Measurements from ENCODE around the gene RDX.

The RDX gene

DNA sequence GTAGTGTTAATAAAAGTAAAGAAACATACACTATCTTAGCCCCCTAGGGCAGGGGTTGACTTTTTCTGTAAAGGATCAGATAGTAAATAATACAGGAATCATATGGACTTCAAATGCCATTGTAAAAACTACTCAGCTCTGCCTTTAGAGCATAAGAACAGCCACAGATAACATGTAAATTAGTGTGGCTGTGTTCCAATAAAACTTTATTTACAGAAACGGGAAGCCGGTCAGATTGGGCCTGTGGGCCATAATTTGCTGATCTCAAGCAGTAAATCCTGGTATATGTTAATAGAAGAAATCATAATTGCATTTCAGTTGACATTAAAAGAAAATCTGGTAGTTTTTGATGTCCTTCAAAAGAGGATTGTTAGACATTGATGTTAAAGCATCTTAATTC is 126.7 kb downstream of the RDX start:
- H3K27me3 ChIP-seq (ENCODE audit: insufficient read depth, low read length): no peaks in the 10 kb centered on the region
- peaks cover 3% of the 10 kb centered on the region for H3K79me2 ChIP-seq (ENCODE audit: control insufficient read depth, insufficient read depth, low read length, unreplicated experiment)
- H3K27ac ChIP-seq (ENCODE audit: low read depth, low read length): peak overlapping the region; percentile 36; the same call in 1 of the 2 replicates
- peaks cover 26% of the 10 kb centered on the region for H3K4me1 ChIP-seq (ENCODE audit: control insufficient read depth, insufficient read depth, low read length, unreplicated experiment)
- H3K4me3 ChIP-seq (ENCODE audit: low read depth, low read length): no peak overlapping the region
- peaks cover 29% of the 10 kb centered on the region; the same call in 1 of the 2 replicates for H3K36me3 ChIP-seq (ENCODE audit: insufficient read depth, low read length)
- H2AFZ ChIP-seq (ENCODE audit: low read length, unreplicated experiment): no peak overlapping the region

DNA sequence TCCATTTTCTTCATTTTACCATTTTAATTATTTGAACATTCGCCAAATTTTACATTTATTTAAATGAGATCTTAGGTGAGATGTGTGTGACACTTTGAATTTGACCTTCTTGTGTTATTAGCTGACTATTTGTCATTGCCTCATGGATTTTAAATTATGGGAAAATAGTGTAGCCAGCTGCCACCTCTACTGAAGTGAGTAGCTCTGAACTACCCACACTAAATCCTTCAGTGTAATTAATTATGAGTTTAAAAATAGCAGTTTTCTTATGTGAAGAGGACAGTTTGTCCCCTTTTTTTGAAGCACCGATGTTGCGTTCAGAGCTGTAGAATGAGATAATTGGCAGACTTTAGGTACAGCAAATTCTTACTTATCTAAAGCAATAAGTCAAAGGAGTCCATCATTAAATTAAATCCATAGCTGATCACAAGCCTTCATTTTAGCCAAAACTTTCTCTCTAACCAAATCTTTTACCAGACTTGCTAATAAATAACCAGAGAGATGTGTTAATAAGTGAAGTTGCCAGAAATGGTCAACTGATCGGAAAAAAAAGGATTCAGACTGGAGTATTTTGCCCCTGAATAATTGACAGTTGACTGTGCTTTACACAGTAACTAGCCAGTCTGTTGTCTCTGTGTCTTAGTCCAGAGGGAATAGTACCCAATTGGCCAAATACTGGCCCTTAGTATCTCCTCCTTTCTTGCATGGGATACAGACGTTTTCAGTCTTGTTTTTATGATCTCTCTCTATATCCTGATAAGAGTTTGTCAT is 128.2 kb downstream of the RDX start:
- H3K36me3 ChIP-seq (ENCODE audit: insufficient read depth, low read length): peaks cover 35% of the 10 kb centered on the region
- H3K27ac ChIP-seq (ENCODE audit: low read depth, low read length): peak overlapping the region; percentile 49; the same call in 1 of the 2 replicates
- H3K4me1 ChIP-seq (ENCODE audit: control insufficient read depth, insufficient read depth, low read length, unreplicated experiment): peaks cover 13% of the 10 kb centered on the region
- H3K79me2 ChIP-seq (ENCODE audit: control insufficient read depth, insufficient read depth, low read length, unreplicated experiment): peaks cover 6% of the 10 kb centered on the region
- no peak overlapping the region for H2AFZ ChIP-seq (ENCODE audit: low read length, unreplicated experiment)
- no peak overlapping the region for H3K4me3 ChIP-seq (ENCODE audit: low read depth, low read length)
- no peaks in the 10 kb centered on the region for H3K27me3 ChIP-seq (ENCODE audit: insufficient read depth, low read length)

DNA sequence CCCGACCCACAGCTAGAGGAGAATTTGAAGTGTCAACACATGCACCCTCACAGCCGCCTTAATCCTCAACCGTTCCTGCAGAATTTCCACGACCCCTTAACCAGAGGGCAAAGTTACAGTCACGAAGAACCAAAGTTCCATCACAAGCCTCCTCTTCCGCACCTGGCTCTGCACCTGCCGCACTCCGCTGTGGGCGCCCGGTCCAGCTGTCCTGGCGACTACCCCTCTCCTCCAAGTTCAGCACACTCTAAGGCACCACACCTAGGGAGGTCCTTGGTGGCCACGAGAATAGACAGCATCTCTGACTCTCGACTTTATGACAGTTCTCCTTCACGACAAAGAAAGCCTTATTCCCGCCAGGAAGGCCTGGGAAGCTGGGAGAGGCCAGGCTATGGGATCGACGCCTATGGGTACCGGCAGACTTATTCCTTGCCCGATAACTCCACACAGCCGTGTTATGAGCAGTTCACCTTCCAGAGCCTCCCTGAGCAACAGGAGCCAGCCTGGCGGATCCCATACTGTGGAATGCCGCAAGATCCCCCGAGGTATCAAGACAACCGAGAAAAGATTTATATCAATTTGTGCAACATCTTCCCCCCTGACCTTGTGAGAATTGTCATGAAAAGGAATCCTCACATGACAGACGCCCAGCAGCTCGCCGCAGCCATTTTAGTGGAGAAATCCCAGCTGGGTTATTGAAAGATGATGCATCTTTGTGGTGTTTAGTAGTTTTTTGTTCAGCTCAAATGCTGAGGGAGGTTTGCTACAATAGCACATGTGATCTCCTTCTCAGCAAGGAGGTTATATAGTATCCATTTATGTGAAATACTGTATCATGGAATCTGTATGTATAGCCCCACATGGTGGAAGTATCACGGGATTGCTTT is 131.1 kb downstream of the RDX start:
- H3K4me1 ChIP-seq (ENCODE audit: control insufficient read depth, insufficient read depth, low read length, unreplicated experiment): no peaks in the 10 kb centered on the region

DNA sequence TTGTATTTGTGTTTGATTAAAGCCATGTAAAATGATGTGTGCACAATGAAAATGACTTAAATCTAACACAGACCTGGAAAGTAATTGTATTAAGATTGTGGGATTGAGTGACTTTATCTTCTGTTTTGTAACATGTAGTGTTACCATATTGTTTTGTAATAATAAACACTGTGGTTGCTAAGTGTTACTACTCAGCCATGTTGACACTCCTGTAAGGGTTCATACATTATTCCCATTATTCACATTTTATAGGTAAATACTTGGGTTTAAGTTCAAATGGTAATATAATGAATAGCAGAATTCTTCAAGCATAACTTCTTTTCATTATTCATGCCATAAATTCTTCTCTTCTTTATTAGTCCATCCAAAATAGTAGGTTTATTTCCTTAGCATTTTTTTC is 134.2 kb downstream of the RDX start:
- Histone ChIP-seq H3K27ac (ENCODE audit: low read depth, low read length) (peak overlapping the region; percentile 28; the same call in 1 of the 2 replicates), H3K4me3 (ENCODE audit: low read depth, low read length) (no peak overlapping the region), H3K36me3 (ENCODE audit: insufficient read depth, low read length) (peaks cover 66% of the 10 kb centered on the region), H2AFZ (ENCODE audit: low read length, unreplicated experiment) (no peak overlapping the region), H3K4me1 (ENCODE audit: control insufficient read depth, insufficient read depth, low read length, unreplicated experiment) (peaks cover 8% of the 10 kb centered on the region), H3K27me3 (ENCODE audit: insufficient read depth, low read length) (no peaks in the 10 kb centered on the region), H3K79me2 (ENCODE audit: control insufficient read depth, insufficient read depth, low read length, unreplicated experiment) (peaks cover 13% of the 10 kb centered on the region)

More for the DNA sequence above, 131.1 kb downstream of the RDX start:
- no peak overlapping the region for H3K4me3 ChIP-seq (ENCODE audit: low read depth, low read length)
- peaks cover 10% of the 10 kb centered on the region for H3K79me2 ChIP-seq (ENCODE audit: control insufficient read depth, insufficient read depth, low read length, unreplicated experiment)
- no peak overlapping the region for H3K27ac ChIP-seq (ENCODE audit: low read depth, low read length)
- peaks cover 57% of the 10 kb centered on the region for H3K36me3 ChIP-seq (ENCODE audit: insufficient read depth, low read length)
- no peaks in the 10 kb centered on the region for H3K27me3 ChIP-seq (ENCODE audit: insufficient read depth, low read length)
- no peak overlapping the region for H2AFZ ChIP-seq (ENCODE audit: low read length, unreplicated experiment)

DNA sequence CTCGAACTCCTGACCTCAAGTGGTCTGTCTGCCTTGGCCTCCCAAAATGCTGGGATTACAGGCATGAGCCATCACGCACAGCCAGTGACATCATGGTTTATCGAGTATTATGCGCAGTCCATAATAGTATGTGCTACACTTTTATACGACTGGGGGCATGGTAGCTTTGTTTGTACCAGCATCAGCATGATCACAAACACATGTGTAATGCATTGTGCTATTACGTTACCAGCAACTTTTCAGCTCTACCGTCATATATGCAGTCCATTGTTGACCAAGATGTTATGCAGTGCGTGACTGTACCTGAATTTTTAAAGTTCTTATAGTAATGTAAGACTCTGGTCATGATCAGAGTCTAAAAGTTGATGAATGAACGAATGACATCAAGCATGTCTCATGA is 135.4 kb downstream of the RDX start:
- no peak overlapping the region for H3K4me3 ChIP-seq (ENCODE audit: low read depth, low read length)
- peak overlapping the region; percentile 69; the same call in 1 of the 2 replicates for H3K27ac ChIP-seq (ENCODE audit: low read depth, low read length)
- H2AFZ ChIP-seq (ENCODE audit: low read length, unreplicated experiment): no peak overlapping the region
- H3K4me1 ChIP-seq (ENCODE audit: control insufficient read depth, insufficient read depth, low read length, unreplicated experiment): peaks cover 8% of the 10 kb centered on the region
- peaks cover 18% of the 10 kb centered on the region for H3K79me2 ChIP-seq (ENCODE audit: control insufficient read depth, insufficient read depth, low read length, unreplicated experiment)
- H3K36me3 ChIP-seq (ENCODE audit: insufficient read depth, low read length): peaks cover 65% of the 10 kb centered on the region
- no peaks in the 10 kb centered on the region for H3K27me3 ChIP-seq (ENCODE audit: insufficient read depth, low read length)

DNA sequence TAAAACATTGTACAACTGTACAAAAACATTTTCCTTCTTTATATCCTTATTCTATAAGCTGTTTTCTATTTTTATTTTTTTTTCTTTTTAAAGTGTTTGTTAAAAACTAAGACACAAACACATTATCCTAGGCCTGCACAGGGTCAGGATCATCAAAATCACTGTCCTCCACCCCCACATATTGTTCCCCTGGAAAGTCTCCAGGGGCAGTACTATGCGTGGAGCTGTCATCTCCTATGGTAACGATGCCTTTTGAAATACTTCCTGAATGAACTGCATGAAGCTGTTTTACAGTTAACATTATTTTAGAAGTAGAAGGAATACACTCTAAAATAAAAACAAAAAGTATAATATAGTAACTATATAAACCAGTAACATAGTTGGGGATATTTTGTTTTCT is 136.0 kb downstream of the RDX start:
- Histone ChIP-seq H3K27me3 (ENCODE audit: insufficient read depth, low read length) (no peaks in the 10 kb centered on the region), H3K36me3 (ENCODE audit: insufficient read depth, low read length) (peaks cover 60% of the 10 kb centered on the region)

DNA sequence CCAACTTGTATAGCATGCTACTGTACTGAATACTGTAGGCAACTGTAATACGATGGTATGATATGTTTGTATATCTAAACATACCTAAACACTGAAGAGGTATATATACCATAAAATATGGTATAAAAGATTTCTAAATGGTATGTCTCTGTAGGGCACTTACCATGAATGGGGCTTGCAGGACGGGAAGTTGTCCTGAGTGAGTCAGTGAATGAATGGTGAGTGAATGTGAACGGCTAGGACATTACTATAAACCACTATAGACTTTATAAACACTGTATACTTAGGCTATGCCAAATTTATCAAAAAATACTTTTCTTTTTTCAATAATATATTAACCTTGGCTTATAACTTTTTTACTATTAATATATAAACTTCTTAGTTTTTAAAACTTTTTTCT is 136.4 kb downstream of the RDX start:
- Histone ChIP-seq H3K36me3 (ENCODE audit: insufficient read depth, low read length) (peaks cover 55% of the 10 kb centered on the region), H2AFZ (ENCODE audit: low read length, unreplicated experiment) (no peak overlapping the region), H3K27ac (ENCODE audit: low read depth, low read length) (peak overlapping the region; percentile 69), H3K27me3 (ENCODE audit: insufficient read depth, low read length) (no peaks in the 10 kb centered on the region), H3K4me1 (ENCODE audit: control insufficient read depth, insufficient read depth, low read length, unreplicated experiment) (peaks cover 8% of the 10 kb centered on the region), H3K4me3 (ENCODE audit: low read depth, low read length) (no peak overlapping the region), H3K79me2 (ENCODE audit: control insufficient read depth, insufficient read depth, low read length, unreplicated experiment) (peaks cover 18% of the 10 kb centered on the region)

More for the DNA sequence above, 136.0 kb downstream of the RDX start:
- peaks cover 8% of the 10 kb centered on the region for H3K4me1 ChIP-seq (ENCODE audit: control insufficient read depth, insufficient read depth, low read length, unreplicated experiment)
- H3K4me3 ChIP-seq (ENCODE audit: low read depth, low read length): no peak overlapping the region
- H3K27ac ChIP-seq (ENCODE audit: low read depth, low read length): peak overlapping the region; percentile 69
- no peak overlapping the region for H2AFZ ChIP-seq (ENCODE audit: low read length, unreplicated experiment)
- H3K79me2 ChIP-seq (ENCODE audit: control insufficient read depth, insufficient read depth, low read length, unreplicated experiment): peaks cover 18% of the 10 kb centered on the region

DNA sequence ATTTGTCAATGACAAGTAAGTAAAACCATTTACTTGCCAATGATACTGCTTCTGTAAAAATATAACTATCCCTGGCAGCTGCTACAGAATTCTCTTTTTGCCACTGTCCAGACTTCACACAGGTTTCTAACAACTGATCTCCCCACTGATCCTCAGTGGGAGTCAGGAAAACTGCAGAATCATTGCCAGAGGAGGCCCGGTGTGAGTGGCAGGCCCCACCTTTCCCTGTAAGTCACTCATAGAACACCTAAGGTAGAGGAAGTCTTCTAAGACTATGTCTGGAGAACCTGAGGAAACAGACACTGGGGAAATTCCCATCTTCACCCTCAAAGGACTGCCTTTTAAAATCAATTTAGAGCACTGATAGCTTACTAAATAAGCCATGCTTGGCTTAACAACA is 136.9 kb downstream of the RDX start:
- peaks cover 18% of the 10 kb centered on the region for H3K79me2 ChIP-seq (ENCODE audit: control insufficient read depth, insufficient read depth, low read length, unreplicated experiment)
- H3K36me3 ChIP-seq (ENCODE audit: insufficient read depth, low read length): peaks cover 51% of the 10 kb centered on the region
- no peak overlapping the region for H2AFZ ChIP-seq (ENCODE audit: low read length, unreplicated experiment)
- no peaks in the 10 kb centered on the region for H3K27me3 ChIP-seq (ENCODE audit: insufficient read depth, low read length)
- peak overlapping the region; percentile 69 for H3K27ac ChIP-seq (ENCODE audit: low read depth, low read length)
- no peak overlapping the region for H3K4me3 ChIP-seq (ENCODE audit: low read depth, low read length)
- H3K4me1 ChIP-seq (ENCODE audit: control insufficient read depth, insufficient read depth, low read length, unreplicated experiment): peaks cover 8% of the 10 kb centered on the region

DNA sequence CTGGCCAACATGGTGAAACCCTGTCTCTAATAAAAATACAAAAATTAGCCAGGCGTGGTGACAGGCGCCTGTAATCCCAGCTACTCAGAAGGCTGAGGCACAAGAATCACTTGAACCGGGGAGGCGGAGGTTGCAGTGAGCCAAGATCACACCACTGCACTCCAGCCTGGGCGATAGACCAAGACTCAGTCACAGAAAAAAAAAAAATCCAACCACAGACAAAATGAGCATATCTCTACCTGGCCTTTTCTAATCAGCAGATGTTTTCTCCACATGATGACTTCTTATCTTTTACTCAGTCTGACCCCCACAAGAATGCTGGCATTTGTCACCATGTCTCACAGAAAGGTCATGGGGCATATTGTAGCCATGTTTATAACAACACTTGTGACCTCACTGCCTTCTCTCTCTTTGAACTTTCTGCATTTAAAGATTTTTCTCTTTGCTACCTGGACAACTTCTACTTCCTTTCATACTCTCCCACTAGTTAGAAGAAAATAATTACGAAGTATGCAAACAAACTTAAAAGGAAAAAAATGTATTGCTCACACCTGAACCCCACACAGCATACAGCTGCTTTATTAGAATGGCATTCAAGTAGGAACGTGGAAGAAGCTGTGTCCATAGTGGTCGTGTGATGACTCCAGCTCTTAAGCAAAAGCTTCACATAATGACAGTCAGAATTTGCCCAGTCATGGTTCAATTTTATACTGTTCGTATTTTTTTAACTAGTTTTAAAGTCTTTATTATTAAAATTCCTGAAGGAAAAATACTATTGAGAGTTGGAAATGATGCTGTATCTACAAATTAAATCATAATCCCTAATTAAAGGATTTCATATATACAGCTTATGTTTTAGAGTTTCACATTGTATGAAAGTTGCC is 137.9 kb downstream of the RDX start:
- Histone ChIP-seq H3K27ac (ENCODE audit: low read depth, low read length) (peak overlapping the region; percentile 69), H2AFZ (ENCODE audit: low read length, unreplicated experiment) (no peak overlapping the region), H3K36me3 (ENCODE audit: insufficient read depth, low read length) (peaks cover 52% of the 10 kb centered on the region), H3K27me3 (ENCODE audit: insufficient read depth, low read length) (no peaks in the 10 kb centered on the region), H3K4me3 (ENCODE audit: low read depth, low read length) (no peak overlapping the region), H3K4me1 (ENCODE audit: control insufficient read depth, insufficient read depth, low read length, unreplicated experiment) (peaks cover 8% of the 10 kb centered on the region), H3K79me2 (ENCODE audit: control insufficient read depth, insufficient read depth, low read length, unreplicated experiment) (peaks cover 18% of the 10 kb centered on the region)

DNA sequence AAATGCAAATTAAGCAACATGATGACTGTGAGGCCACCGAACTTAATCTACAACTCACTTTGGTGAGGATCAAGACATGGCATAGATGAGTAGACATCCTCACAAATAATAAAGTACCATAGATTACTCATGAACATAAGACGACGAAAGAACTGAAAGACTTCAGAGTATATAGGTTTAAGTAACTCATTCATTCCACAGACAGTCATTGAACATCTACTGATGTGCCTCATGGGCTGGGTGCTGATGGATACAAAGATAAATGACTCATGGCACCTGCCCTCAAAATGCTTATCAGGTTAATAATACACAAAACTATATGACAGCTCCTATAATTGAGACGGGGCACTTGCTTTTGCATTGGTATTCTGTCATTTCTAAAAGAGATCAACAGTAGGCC is 139.9 kb downstream of the RDX start:
- no peak overlapping the region for H3K4me3 ChIP-seq (ENCODE audit: low read depth, low read length)
- no peak overlapping the region for H2AFZ ChIP-seq (ENCODE audit: low read length, unreplicated experiment)
- H3K79me2 ChIP-seq (ENCODE audit: control insufficient read depth, insufficient read depth, low read length, unreplicated experiment): peaks cover 36% of the 10 kb centered on the region
- no peak overlapping the region for H3K27ac ChIP-seq (ENCODE audit: low read depth, low read length)
- peaks cover 39% of the 10 kb centered on the region for H3K36me3 ChIP-seq (ENCODE audit: insufficient read depth, low read length)
- H3K27me3 ChIP-seq (ENCODE audit: insufficient read depth, low read length): no peaks in the 10 kb centered on the region
- H3K4me1 ChIP-seq (ENCODE audit: control insufficient read depth, insufficient read depth, low read length, unreplicated experiment): peaks cover 19% of the 10 kb centered on the region

Measured in ACC112 (cell line).